OCI-LY7 (cell line): ENCODE data around the gene ZNF260. TPM values are rescaled to one million over a fixed set of nuclear protein-coding genes. Genes with fewer than 3 reads are reported as not detected.
A peak's percentile ranks its signal among the peaks of the same experiment; 100 is the strongest.

Source experiments
- BruUV-seq: library from RNA; stranded (reverse); fragments of 400-500 nt; replicated peaks from 2 replicates; lab custom pipeline; 2021; lab: Mats Ljungman, UMichigan
- CTCF ChIA-PET: fragments of 300-600 bp; sonication (Branson Sonifier 250); formaldehyde crosslinking; loops from one replicate; lab custom pipeline; 2022; ENCODE audit warnings: antibody characterized with exemption; ENCODE audit not compliant: unreplicated experiment; lab: Charles Lee
- POLR2A ChIA-PET: fragments of 300-600 bp; sonication (Branson Sonifier 250); formaldehyde crosslinking; loops from one replicate; lab custom pipeline; 2022; ENCODE audit warnings: antibody characterized with exemption; lab: Charles Lee
- DNase-seq: peaks from one replicate; pipeline ENCODE4 v3.0.0-alpha.2; 2015; ENCODE audit warnings: low spot score
- H2AFZ ChIP-seq: fragments of 200-600 bp; sonication (generic), shearing (Covaris generic); 2 replicates; pipeline ENCODE4 v1.6.1; 2014; ENCODE audit warnings: mild to moderate bottlenecking, antibody characterized with exemption, low read length, moderate library complexity
- H3K27ac ChIP-seq: fragments of 200-600 bp; sonication (generic); 2 replicates; pipeline ENCODE4 v1.5.1; 2014; ENCODE audit warnings: mixed run types, low read depth, mild to moderate bottlenecking, moderate library complexity, low read length, inconsistent platforms; ENCODE audit not compliant: poor library complexity, severe bottlenecking
- H3K36me3 ChIP-seq: fragments of 200-600 bp; sonication (generic); 2 replicates; pipeline ENCODE4 v1.6.1; 2014; ENCODE audit warnings: mild to moderate bottlenecking, antibody characterized with exemption, low read length, moderate library complexity, mixed read lengths; ENCODE audit not compliant: insufficient read depth
- H3K4me1 ChIP-seq: fragments of 200-600 bp; sonication (generic); 2 replicates; pipeline ENCODE4 v1.5.1; 2014; ENCODE audit warnings: mild to moderate bottlenecking, low read length; ENCODE audit not compliant: insufficient read depth, poor library complexity, severe bottlenecking
- H3K4me2 ChIP-seq: fragments of 200-600 bp; sonication (generic); 2 replicates; pipeline ENCODE4 v1.6.1; 2014; ENCODE audit warnings: mild to moderate bottlenecking, low read length
- H3K4me3 ChIP-seq: fragments of 200-600 bp; sonication (generic); 2 replicates; pipeline ENCODE4 v1.5.1; 2014; ENCODE audit warnings: mild to moderate bottlenecking, low read depth, low read length; ENCODE audit not compliant: poor library complexity, severe bottlenecking
- H3K79me2 ChIP-seq: fragments of 200-600 bp; sonication (generic); 2 replicates; pipeline ENCODE4 v1.6.1; 2016; ENCODE audit warnings: low read depth, mild to moderate bottlenecking, low read length, moderate library complexity, mixed read lengths; ENCODE audit not compliant: insufficient read depth
- H3K9me2 ChIP-seq: fragments of 200-600 bp; sonication (generic); 2 replicates; pipeline ENCODE4 v1.6.1; 2016; ENCODE audit warnings: mild to moderate bottlenecking, low read length, mixed read lengths; ENCODE audit not compliant: insufficient read depth
- H3K9me3 ChIP-seq: fragments of 200-600 bp; sonication (generic); 2 replicates; pipeline ENCODE4 v1.6.1; 2014; ENCODE audit warnings: mild to moderate bottlenecking, mixed run types, low read length, mixed read lengths
- H4K20me1 ChIP-seq: fragments of 200-600 bp; sonication (generic); 2 replicates; pipeline ENCODE4 v1.6.1; 2014; ENCODE audit warnings: mild to moderate bottlenecking, antibody characterized with exemption, low read length, moderate library complexity, mixed read lengths; ENCODE audit not compliant: insufficient read depth
- EZH2phosphoT487 ChIP-seq: fragments of 200-600 bp; sonication (generic); IDR thresholded peaks from 2 replicates; pipeline ENCODE4 v1.6.1; 2018; ENCODE audit warnings: low read depth, borderline replicate concordance, mild to moderate bottlenecking, mixed run types, antibody characterized with exemption, low read length, moderate library complexity, mixed read lengths
- intact Hi-C: fragments of 100-400 bp; cut with micrococcal nuclease; formaldehyde crosslinking; loops from one replicate; pipeline ENCODE4 v1.10.0; 2022; ENCODE audit not compliant: unreplicated experiment
- total RNA-seq, 2 experiments: library from RNA; depleted of rRNA in 1 of 2; stranded (reverse); fragments of >200 nt in 1 of 2; shearing (Covaris generic) in 1 of 2; gene quantifications; 2 replicates each; pipeline ENCODE4 v1.2.3, GENCODE V29; 2014 to 2022
- TF ChIP-seq, protein P1 (sequence below): fragments of 200-600 bp; sonication (generic); conservative IDR thresholded peaks from 2 replicates; pipeline ENCODE4 v1.5.1; 2014; ENCODE audit warnings: mild to moderate bottlenecking, antibody characterized with exemption, low read length, moderate library complexity, mixed read lengths

ZNF260 gene
- total RNA-seq, 2 experiments from 2014 or later = 11.1 to 14.5 TPM

- TF ChIP-seq, protein P1, sequence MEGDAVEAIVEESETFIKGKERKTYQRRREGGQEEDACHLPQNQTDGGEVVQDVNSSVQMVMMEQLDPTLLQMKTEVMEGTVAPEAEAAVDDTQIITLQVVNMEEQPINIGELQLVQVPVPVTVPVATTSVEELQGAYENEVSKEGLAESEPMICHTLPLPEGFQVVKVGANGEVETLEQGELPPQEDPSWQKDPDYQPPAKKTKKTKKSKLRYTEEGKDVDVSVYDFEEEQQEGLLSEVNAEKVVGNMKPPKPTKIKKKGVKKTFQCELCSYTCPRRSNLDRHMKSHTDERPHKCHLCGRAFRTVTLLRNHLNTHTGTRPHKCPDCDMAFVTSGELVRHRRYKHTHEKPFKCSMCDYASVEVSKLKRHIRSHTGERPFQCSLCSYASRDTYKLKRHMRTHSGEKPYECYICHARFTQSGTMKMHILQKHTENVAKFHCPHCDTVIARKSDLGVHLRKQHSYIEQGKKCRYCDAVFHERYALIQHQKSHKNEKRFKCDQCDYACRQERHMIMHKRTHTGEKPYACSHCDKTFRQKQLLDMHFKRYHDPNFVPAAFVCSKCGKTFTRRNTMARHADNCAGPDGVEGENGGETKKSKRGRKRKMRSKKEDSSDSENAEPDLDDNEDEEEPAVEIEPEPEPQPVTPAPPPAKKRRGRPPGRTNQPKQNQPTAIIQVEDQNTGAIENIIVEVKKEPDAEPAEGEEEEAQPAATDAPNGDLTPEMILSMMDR = peak; percentile 53
- TF ChIP-seq EZH2phosphoT487 = no peak
- Histone ChIP-seq H3K9me2 (no peaks in the 10 kb centered on the region), H3K4me2 (peak overlapping the region; percentile 84), H3K79me2 (peaks cover 31% of the 10 kb centered on the region), H2AFZ (peak overlapping the region; percentile 86), H3K4me1 (peaks cover 45% of the 10 kb centered on the region), H4K20me1 (no peaks in the 10 kb centered on the region), H3K36me3 (peaks cover 36% of the 10 kb centered on the region), H3K9me3 (peaks cover 4% of the 10 kb centered on the region), H3K4me3 (peak overlapping the region; percentile 77), H3K27ac (peak overlapping the region; percentile 90)
- POLR2A ChIA-PET = no interaction called here
- intact Hi-C loops = loop anchor here (2.0 kb wide), 1 partner anchor 40 kb away; the partner anchor contains the start of gene ZNF260
- BruUV-seq = TSS peak; percentile 68
- CTCF ChIA-PET = no interaction called here
- DNase-seq = peak; percentile 63
Measured at GRCh38 chr19:36488846-36489117, 39.3 kb downstream of the ZNF260 start.

GRCh38 chr19:36488118-36488845 lies 39.8 kb downstream of the ZNF260 start:
- Histone ChIP-seq H4K20me1 (no peaks in the 10 kb centered on the region), H3K4me2 (peak overlapping the region; percentile 84), H3K79me2 (peaks cover 31% of the 10 kb centered on the region), H3K9me2 (no peaks in the 10 kb centered on the region), H3K9me3 (no peaks in the 10 kb centered on the region; the same call in 1 of the 2 replicates), H3K4me3 (peak overlapping the region; percentile 77), H2AFZ (peak overlapping the region; percentile 86), H3K27ac (peak overlapping the region; percentile 90), H3K36me3 (peaks cover 36% of the 10 kb centered on the region), H3K4me1 (peaks cover 40% of the 10 kb centered on the region)
- peak; percentile 26 for DNase-seq
- ChIA-PET POLR2A (no interaction called here), CTCF (no interaction called here)
- BruUV-seq = no TSS peak
- TF ChIP-seq, protein P1 = no peak
- no peak for TF ChIP-seq EZH2phosphoT487
- intact Hi-C loops = loop anchor here (2.0 kb wide), 1 partner anchor 41 kb away; the partner anchor contains the start of gene ZNF260

- no TSS peak for BruUV-seq
- CTCF ChIA-PET = no interaction called here
- no peaks in the 10 kb centered on the region for H4K20me1 ChIP-seq
- no peak overlapping the region for H3K4me3 ChIP-seq
- H3K4me1 ChIP-seq = peaks cover 15% of the 10 kb centered on the region
- peaks cover 33% of the 10 kb centered on the region for H3K79me2 ChIP-seq
- no peaks in the 10 kb centered on the region for H3K9me2 ChIP-seq
- no peak overlapping the region for H3K27ac ChIP-seq
- no peak overlapping the region for H2AFZ ChIP-seq
- peaks cover 73% of the 10 kb centered on the region for H3K36me3 ChIP-seq
- H3K4me2 ChIP-seq = no peak overlapping the region
- POLR2A ChIA-PET = interaction anchor here (1.6 kb wide), 1 partner anchor 11 kb away, joined by 4 read pairs; no protein-coding TSS in a partner anchor
- no peak for DNase-seq
- peaks cover 4% of the 10 kb centered on the region for H3K9me3 ChIP-seq
- intact Hi-C loops = no loop called here
- TF ChIP-seq, protein P1 = no peak
- TF ChIP-seq EZH2phosphoT487 = no peak
Measured at GRCh38 chr19:36483653-36484052, 44.4 kb downstream of the ZNF260 start.
